ENCODE measurements around the gene COL3A1. TPM values are rescaled to one million over a fixed set of nuclear protein-coding genes. Genes with fewer than 3 reads are reported as not detected.

Gene COL3A1
- total RNA-seq, 1 experiment from 2014 or later, result not detected

DNA sequence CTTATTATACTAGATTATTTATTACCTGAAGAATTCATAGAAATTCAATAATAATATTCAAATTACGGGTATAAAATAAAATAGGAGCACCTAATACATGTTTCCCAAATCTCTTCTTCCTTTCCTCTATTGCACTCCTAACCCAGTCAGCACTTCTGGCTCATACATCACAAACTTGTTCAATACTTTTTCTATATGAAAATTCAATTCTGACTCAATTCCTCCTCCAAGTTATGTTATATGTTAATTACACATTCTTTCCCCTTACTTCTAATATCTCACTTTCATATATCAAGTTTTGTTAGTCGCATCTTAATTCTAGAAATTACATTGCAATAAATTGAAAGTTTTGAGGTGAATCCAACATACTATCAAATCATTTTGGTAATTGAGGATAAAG, 17.9 kb upstream of the COL3A1 start:
- Histone ChIP-seq H2AFZ (ENCODE audit: low read length) (no peak overlapping the region), H3K4me1 (ENCODE audit: low read length) (no peaks in the 10 kb centered on the region), H3K79me2 (ENCODE audit: low read length) (no peaks in the 10 kb centered on the region), H4K20me1 (ENCODE audit: insufficient read depth, low read depth, low read length) (no peaks in the 10 kb centered on the region), H3K4me3 (ENCODE audit: low read length) (no peak overlapping the region), H3K36me3 (ENCODE audit: insufficient read depth, low read length) (no peaks in the 10 kb centered on the region), H3K27ac (ENCODE audit: low read length) (no peak overlapping the region), H3K9ac (ENCODE audit: low read length) (no peak overlapping the region), H3K4me2 (ENCODE audit: low read depth, low read length, poor library complexity, severe bottlenecking) (no peak overlapping the region), H3K9me3 (ENCODE audit: low read length) (no peaks in the 10 kb centered on the region), H3K9me2 (replicated peaks; ENCODE audit: insufficient read depth, low read length) (no peaks in the 10 kb centered on the region), H3K27me3 (ENCODE audit: low read length) (no peaks in the 10 kb centered on the region)
- no peak for DNase-seq

DNA sequence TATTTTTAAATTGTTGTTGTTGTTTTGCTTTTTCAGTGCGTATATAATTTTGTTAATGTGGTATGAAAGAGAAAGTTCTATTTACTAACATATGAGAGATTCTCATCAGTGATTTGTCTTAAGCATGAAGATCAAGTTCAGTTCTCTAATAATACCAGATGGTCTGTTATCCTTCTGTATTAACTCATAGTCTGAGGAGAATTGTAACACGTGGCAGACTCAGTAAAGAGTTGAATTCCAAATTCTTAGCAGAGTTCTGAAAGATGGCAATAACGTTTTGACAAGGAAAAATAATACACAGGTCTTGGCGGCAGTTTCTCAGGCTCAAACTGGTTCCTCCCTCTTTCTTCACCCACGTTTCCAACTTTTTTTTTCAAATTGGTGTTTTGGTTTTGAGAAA, 17.2 kb upstream of the COL3A1 start:
- Histone ChIP-seq H3K9me2 (replicated peaks; ENCODE audit: insufficient read depth, low read length) (no peaks in the 10 kb centered on the region), H3K9ac (ENCODE audit: low read length) (no peak overlapping the region), H3K27ac (ENCODE audit: low read length) (no peak overlapping the region), H2AFZ (ENCODE audit: low read length) (no peak overlapping the region), H3K79me2 (ENCODE audit: low read length) (no peaks in the 10 kb centered on the region), H3K4me1 (ENCODE audit: low read length) (no peaks in the 10 kb centered on the region), H3K4me3 (ENCODE audit: low read length) (no peak overlapping the region), H4K20me1 (ENCODE audit: insufficient read depth, low read depth, low read length) (no peaks in the 10 kb centered on the region), H3K36me3 (ENCODE audit: insufficient read depth, low read length) (no peaks in the 10 kb centered on the region), H3K4me2 (ENCODE audit: low read depth, low read length, poor library complexity, severe bottlenecking) (no peak overlapping the region), H3K9me3 (ENCODE audit: low read length) (no peaks in the 10 kb centered on the region), H3K27me3 (ENCODE audit: low read length) (no peaks in the 10 kb centered on the region)
- DNase-seq, result no peak

- H3K36me3 ChIP-seq (ENCODE audit: insufficient read depth, low read length), result no peaks in the 10 kb centered on the region
- no peaks in the 10 kb centered on the region for H3K9me3 ChIP-seq (ENCODE audit: low read length)
- no peak for DNase-seq
- no peaks in the 10 kb centered on the region for H3K4me1 ChIP-seq (ENCODE audit: low read length)
- H3K9me2 ChIP-seq (replicated peaks; ENCODE audit: insufficient read depth, low read length), result no peaks in the 10 kb centered on the region
- no peak overlapping the region for H3K4me3 ChIP-seq (ENCODE audit: low read length)
- H2AFZ ChIP-seq (ENCODE audit: low read length), result no peak overlapping the region
- H3K9ac ChIP-seq (ENCODE audit: low read length), result no peak overlapping the region
- no peaks in the 10 kb centered on the region for H4K20me1 ChIP-seq (ENCODE audit: insufficient read depth, low read depth, low read length)
- H3K27ac ChIP-seq (ENCODE audit: low read length), result no peak overlapping the region
- H3K79me2 ChIP-seq (ENCODE audit: low read length), result no peaks in the 10 kb centered on the region
- H3K27me3 ChIP-seq (ENCODE audit: low read length), result no peaks in the 10 kb centered on the region
- no peak overlapping the region for H3K4me2 ChIP-seq (ENCODE audit: low read depth, low read length, poor library complexity, severe bottlenecking)
Measured at GRCh38 chr2:188957646-188958045, 16.5 kb upstream of the COL3A1 start.

DNA sequence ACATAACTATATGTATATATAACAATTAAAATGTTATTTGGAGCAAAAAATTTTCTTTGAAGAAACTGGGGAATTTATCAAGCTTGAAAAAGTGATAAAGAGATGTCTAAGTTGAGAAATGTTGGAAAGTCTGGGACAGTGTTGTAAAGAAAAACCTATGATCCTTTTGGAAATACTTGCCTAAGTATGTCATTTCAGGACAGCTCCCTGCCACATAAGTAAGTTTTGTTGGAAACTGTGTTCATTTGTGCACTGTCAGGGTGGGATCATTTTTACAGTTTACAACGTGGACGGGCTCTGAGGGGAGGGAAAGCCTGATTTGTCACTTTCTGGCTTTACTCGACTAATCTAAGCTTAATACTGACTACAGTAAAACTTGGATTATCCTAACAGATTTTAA, 10.4 kb upstream of the COL3A1 start:
- Histone ChIP-seq H3K9me2 (replicated peaks; ENCODE audit: insufficient read depth, low read length) (no peaks in the 10 kb centered on the region), H3K36me3 (ENCODE audit: insufficient read depth, low read length) (no peaks in the 10 kb centered on the region), H3K9me3 (ENCODE audit: low read length) (no peaks in the 10 kb centered on the region; the same call in 1 of the 2 replicates), H3K4me1 (ENCODE audit: low read length) (no peaks in the 10 kb centered on the region), H3K27ac (ENCODE audit: low read length) (no peak overlapping the region), H2AFZ (ENCODE audit: low read length) (no peak overlapping the region), H3K79me2 (ENCODE audit: low read length) (no peaks in the 10 kb centered on the region), H3K27me3 (ENCODE audit: low read length) (no peaks in the 10 kb centered on the region), H3K4me3 (ENCODE audit: low read length) (no peak overlapping the region), H4K20me1 (ENCODE audit: insufficient read depth, low read depth, low read length) (no peaks in the 10 kb centered on the region), H3K4me2 (ENCODE audit: low read depth, low read length, poor library complexity, severe bottlenecking) (no peak overlapping the region), H3K9ac (ENCODE audit: low read length) (no peak overlapping the region)
- DNase-seq, result no peak

DNA sequence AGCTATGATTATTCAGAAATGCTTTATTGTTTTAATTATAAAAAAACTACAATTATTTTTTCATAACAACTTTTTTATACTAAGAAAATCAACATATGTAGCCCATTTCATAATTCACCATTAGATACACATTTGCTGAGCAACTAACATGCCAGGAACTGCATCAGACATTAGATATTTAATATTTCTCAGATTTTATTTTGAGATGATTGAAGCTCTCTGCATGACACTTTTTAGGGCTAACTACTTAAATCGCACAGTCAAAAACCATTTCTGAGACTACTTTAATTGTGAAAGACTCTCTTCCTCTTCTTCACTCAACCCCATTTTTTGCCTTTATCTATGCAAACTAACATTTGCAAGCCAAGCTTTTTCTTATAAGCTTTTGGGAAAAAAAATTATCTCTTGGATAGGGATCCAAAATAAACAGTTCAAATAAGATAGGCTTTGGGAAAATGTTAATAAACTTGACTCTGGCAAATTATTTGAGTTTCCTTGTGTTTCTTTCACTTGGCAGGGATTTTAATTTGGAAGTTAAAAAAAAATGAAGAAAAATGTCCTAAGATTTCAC, 9.1 kb upstream of the COL3A1 start:
- Histone ChIP-seq H3K9me3 (ENCODE audit: low read length) (no peaks in the 10 kb centered on the region; the same call in 1 of the 2 replicates), H3K4me2 (ENCODE audit: low read depth, low read length, poor library complexity, severe bottlenecking) (no peak overlapping the region), H2AFZ (ENCODE audit: low read length) (no peak overlapping the region), H3K4me1 (ENCODE audit: low read length) (no peaks in the 10 kb centered on the region), H3K79me2 (ENCODE audit: low read length) (no peaks in the 10 kb centered on the region), H3K27ac (ENCODE audit: low read length) (no peak overlapping the region), H3K4me3 (ENCODE audit: low read length) (no peak overlapping the region), H3K36me3 (ENCODE audit: insufficient read depth, low read length) (no peaks in the 10 kb centered on the region), H4K20me1 (ENCODE audit: insufficient read depth, low read depth, low read length) (no peaks in the 10 kb centered on the region), H3K9ac (ENCODE audit: low read length) (no peak overlapping the region), H3K27me3 (ENCODE audit: low read length) (no peaks in the 10 kb centered on the region), H3K9me2 (replicated peaks; ENCODE audit: insufficient read depth, low read length) (no peaks in the 10 kb centered on the region)
- DNase-seq, result no peak

- Histone ChIP-seq H3K27ac (ENCODE audit: low read length) (no peak overlapping the region), H3K27me3 (ENCODE audit: low read length) (no peaks in the 10 kb centered on the region), H2AFZ (ENCODE audit: low read length) (no peak overlapping the region), H3K4me2 (ENCODE audit: low read depth, low read length, poor library complexity, severe bottlenecking) (no peak overlapping the region), H4K20me1 (ENCODE audit: insufficient read depth, low read depth, low read length) (no peaks in the 10 kb centered on the region), H3K9ac (ENCODE audit: low read length) (no peak overlapping the region), H3K4me3 (ENCODE audit: low read length) (no peak overlapping the region), H3K9me2 (replicated peaks; ENCODE audit: insufficient read depth, low read length) (no peaks in the 10 kb centered on the region), H3K9me3 (ENCODE audit: low read length) (no peaks in the 10 kb centered on the region; the same call in 1 of the 2 replicates), H3K36me3 (ENCODE audit: insufficient read depth, low read length) (no peaks in the 10 kb centered on the region), H3K79me2 (ENCODE audit: low read length) (no peaks in the 10 kb centered on the region), H3K4me1 (ENCODE audit: low read length) (no peaks in the 10 kb centered on the region)
- DNase-seq, result no peak
Measured at GRCh38 chr2:188965563-188965962, 8.6 kb upstream of the COL3A1 start.

- H3K9me3 ChIP-seq (ENCODE audit: low read length), result no peaks in the 10 kb centered on the region; the same call in 1 of the 2 replicates
- no peaks in the 10 kb centered on the region for H3K4me1 ChIP-seq (ENCODE audit: low read length)
- H3K79me2 ChIP-seq (ENCODE audit: low read length), result no peaks in the 10 kb centered on the region
- H3K27ac ChIP-seq (ENCODE audit: low read length), result no peak overlapping the region
- no peak overlapping the region for H2AFZ ChIP-seq (ENCODE audit: low read length)
- H4K20me1 ChIP-seq (ENCODE audit: insufficient read depth, low read depth, low read length), result no peaks in the 10 kb centered on the region
- no peaks in the 10 kb centered on the region for H3K36me3 ChIP-seq (ENCODE audit: insufficient read depth, low read length)
- H3K27me3 ChIP-seq (ENCODE audit: low read length), result no peaks in the 10 kb centered on the region
- H3K9ac ChIP-seq (ENCODE audit: low read length), result no peak overlapping the region
- no peak overlapping the region for H3K4me2 ChIP-seq (ENCODE audit: low read depth, low read length, poor library complexity, severe bottlenecking)
- no peak for DNase-seq
- H3K4me3 ChIP-seq (ENCODE audit: low read length), result no peak overlapping the region
- no peaks in the 10 kb centered on the region for H3K9me2 ChIP-seq (replicated peaks; ENCODE audit: insufficient read depth, low read length)
Measured at GRCh38 chr2:188966079-188966571, 8.0 kb upstream of the COL3A1 start.

GRCh38 chr2:188966728-188967440, 7.3 kb upstream of the COL3A1 start:
- Histone ChIP-seq H4K20me1 (ENCODE audit: insufficient read depth, low read depth, low read length) (no peaks in the 10 kb centered on the region), H3K4me1 (ENCODE audit: low read length) (no peaks in the 10 kb centered on the region), H3K9ac (ENCODE audit: low read length) (no peak overlapping the region), H3K79me2 (ENCODE audit: low read length) (no peaks in the 10 kb centered on the region), H3K27me3 (ENCODE audit: low read length) (no peaks in the 10 kb centered on the region), H3K9me3 (ENCODE audit: low read length) (no peaks in the 10 kb centered on the region; the same call in 1 of the 2 replicates), H3K36me3 (ENCODE audit: insufficient read depth, low read length) (no peaks in the 10 kb centered on the region), H2AFZ (ENCODE audit: low read length) (no peak overlapping the region), H3K27ac (ENCODE audit: low read length) (no peak overlapping the region), H3K9me2 (replicated peaks; ENCODE audit: insufficient read depth, low read length) (no peaks in the 10 kb centered on the region), H3K4me2 (ENCODE audit: low read depth, low read length, poor library complexity, severe bottlenecking) (no peak overlapping the region), H3K4me3 (ENCODE audit: low read length) (no peak overlapping the region)
- no peak for DNase-seq

All from Karpas-422 (cell line).